GM23338 (cell line): ENCODE measurements around the gene PCOLCE2. TPM values are rescaled to one million over a fixed set of nuclear protein-coding genes. Genes with fewer than 3 reads are reported as not detected.

Experiments used
- ATAC-seq: fragments of 200-7000 bp; cut with Tn5 transposase; 3 replicates; pipeline ENCODE4 v1.9.1; 2020
- DNase-seq: peaks from one replicate; pipeline ENCODE4 v3.0.0-alpha.2; 2015; ENCODE audit warnings: low spot score
- H2AFZ ChIP-seq: fragments of 200-600 bp; sonication (generic); 2 replicates; pipeline ENCODE4 v1.8.0; 2016; ENCODE audit warnings: antibody characterized with exemption, mild to moderate bottlenecking, moderate library complexity
- H3F3A ChIP-seq: fragments of 200-600 bp; sonication (generic); replicated peaks from 2 replicates; pipeline ENCODE4 v1.8.0; 2017; ENCODE audit warnings: antibody characterized with exemption, mixed run types, low read depth
- H3K27ac ChIP-seq: fragments of 200-600 bp; sonication (generic); 2 replicates; pipeline ENCODE4 v1.6.1; 2016; ENCODE audit warnings: low read depth
- H3K27me3 ChIP-seq: fragments of 200-600 bp; sonication (generic); 2 replicates; pipeline ENCODE4 v1.8.0; 2016; ENCODE audit warnings: mild to moderate bottlenecking, mixed run types, moderate library complexity; ENCODE audit not compliant: insufficient read depth
- H3K36me3 ChIP-seq: fragments of 200-600 bp; sonication (generic); 2 replicates; pipeline ENCODE4 v1.8.0; 2016; ENCODE audit warnings: mild to moderate bottlenecking; ENCODE audit not compliant: insufficient read depth
- H3K4me1 ChIP-seq: fragments of 200-600 bp; sonication (generic); 2 replicates; pipeline ENCODE4 v1.8.0; 2016; ENCODE audit warnings: mild to moderate bottlenecking, moderate library complexity; ENCODE audit not compliant: insufficient read depth
- H3K4me2 ChIP-seq: fragments of 200-600 bp; sonication (generic); 2 replicates; pipeline ENCODE4 v1.7.1; 2017; ENCODE audit warnings: mixed run types
- H3K4me3 ChIP-seq: fragments of 200-600 bp; sonication (generic); 2 replicates; pipeline ENCODE4 v1.6.1; 2016; ENCODE audit warnings: mixed run types
- H3K79me2 ChIP-seq: fragments of 200-600 bp; sonication (generic); replicated peaks from 2 replicates; pipeline ENCODE4 v1.8.0; 2017; ENCODE audit warnings: mild to moderate bottlenecking; ENCODE audit not compliant: insufficient read depth
- H3K9me2 ChIP-seq: fragments of 200-600 bp; sonication (generic); 2 replicates; pipeline ENCODE4 v1.8.0; 2017; ENCODE audit not compliant: insufficient read depth
- H4K20me1 ChIP-seq: fragments of 200-600 bp; sonication (generic); replicated peaks from 2 replicates; pipeline ENCODE4 v1.8.0; 2017; ENCODE audit warnings: mild to moderate bottlenecking; ENCODE audit not compliant: insufficient read depth
- H3K27ac Mint-ChIP-seq: 2 replicates; pipeline ENCODE4 v1.8.0; 2020; ENCODE audit warnings: inconsistent platforms, mild to moderate bottlenecking, moderate library complexity, mixed read lengths
- H3K27me3 Mint-ChIP-seq: 3 replicates; pipeline ENCODE4 v1.8.0; 2022; ENCODE audit warnings: low read depth, mild to moderate bottlenecking, moderate library complexity, mixed read lengths, inconsistent platforms; ENCODE audit not compliant: insufficient read depth, poor library complexity
- H3K36me3 Mint-ChIP-seq: 3 replicates; pipeline ENCODE4 v1.8.0; 2021; ENCODE audit warnings: low read depth, mild to moderate bottlenecking, inconsistent platforms, moderate library complexity, mixed read lengths
- H3K4me1 Mint-ChIP-seq: 3 replicates; pipeline ENCODE4 v1.8.0; 2020; ENCODE audit warnings: mild to moderate bottlenecking, inconsistent platforms, mixed read lengths
- H3K4me3 Mint-ChIP-seq: 3 replicates; pipeline ENCODE4 v1.8.0; 2021; ENCODE audit warnings: moderate library complexity, mild to moderate bottlenecking, inconsistent platforms, mixed read lengths
- H3K9me3 Mint-ChIP-seq: 3 replicates; pipeline ENCODE4 v1.8.0; 2020; ENCODE audit warnings: moderate library complexity, mild to moderate bottlenecking, inconsistent platforms, mixed read lengths
- CREB1 ChIP-seq: fragments of 250-450 bp; sonication (Bioruptor Pico); IDR thresholded peaks from 2 replicates; pipeline ENCODE4 v1.5.0; 2020; ENCODE audit warnings: low read depth, mild to moderate bottlenecking, moderate library complexity
- NANOG ChIP-seq: IDR thresholded peaks from 2 replicates; pipeline ENCODE4 v1.6.1; 2016; ENCODE audit warnings: antibody characterized with exemption, borderline replicate concordance
- POLR2AphosphoS5 ChIP-seq: IDR thresholded peaks from 2 replicates; pipeline ENCODE4 v1.6.1; 2016; ENCODE audit warnings: antibody characterized with exemption, low read depth
- STAT1 ChIP-seq: IDR thresholded peaks from one replicate; pipeline ENCODE4 v1.6.1; 2016; ENCODE audit warnings: antibody characterized with exemption; ENCODE audit not compliant: unreplicated experiment
- ZNF114 ChIP-seq: fragments of 250-450 bp; sonication (Bioruptor Pico); IDR thresholded peaks from 2 replicates; pipeline ENCODE4 v1.5.0; 2020; ENCODE audit warnings: mild to moderate bottlenecking, moderate library complexity
- ZNF331 ChIP-seq: fragments of 250-450 bp; sonication (Bioruptor Pico); IDR thresholded peaks from 2 replicates; pipeline ENCODE4 v1.5.0; 2020; ENCODE audit warnings: low read depth, mild to moderate bottlenecking, moderate library complexity
- polyA plus RNA-seq: library from polyadenylated mRNA; unstranded; fragments of >200 nt; fragmentation: Nextera tagmentation; extraction: Ambion mirVana; gene quantifications from 2 replicates; pipeline ENCODE4 v1.2.1, GENCODE V29; 2016
- total RNA-seq: library from RNA; depleted of rRNA; stranded (reverse); fragments of >200 nt; shearing (Covaris generic); gene quantifications from 2 replicates; pipeline ENCODE4 v1.2.3, GENCODE V29; 2014
- TF ChIP-seq, protein P1 (sequence below): fragments of 250-450 bp; sonication (Bioruptor Pico); IDR thresholded peaks from 2 replicates; pipeline ENCODE4 v1.5.0; 2020; ENCODE audit warnings: mild to moderate bottlenecking, moderate library complexity
- TF ChIP-seq, protein P2 (sequence below), 2 experiments: fragments of 200-600 bp in 1 of 2; sonication (generic) in 1 of 2; conservative IDR thresholded peaks; 2 replicates each; pipeline versions ENCODE4 v1.5.1 to v1.6.1; 2016 to 2017; ENCODE audit warnings: antibody characterized with exemption in 2 of 2, low read depth in 2 of 2, mild to moderate bottlenecking in 2 of 2, moderate library complexity in 1 of 2
- TF ChIP-seq, protein P3 (sequence below): IDR thresholded peaks from 2 replicates; pipeline ENCODE4 v1.6.1; 2016; ENCODE audit warnings: antibody characterized with exemption

The PCOLCE2 gene
- total and polyA plus RNA-seq, 2 experiments from 2014 or later = 17.7 to 22.6 TPM

DNA sequence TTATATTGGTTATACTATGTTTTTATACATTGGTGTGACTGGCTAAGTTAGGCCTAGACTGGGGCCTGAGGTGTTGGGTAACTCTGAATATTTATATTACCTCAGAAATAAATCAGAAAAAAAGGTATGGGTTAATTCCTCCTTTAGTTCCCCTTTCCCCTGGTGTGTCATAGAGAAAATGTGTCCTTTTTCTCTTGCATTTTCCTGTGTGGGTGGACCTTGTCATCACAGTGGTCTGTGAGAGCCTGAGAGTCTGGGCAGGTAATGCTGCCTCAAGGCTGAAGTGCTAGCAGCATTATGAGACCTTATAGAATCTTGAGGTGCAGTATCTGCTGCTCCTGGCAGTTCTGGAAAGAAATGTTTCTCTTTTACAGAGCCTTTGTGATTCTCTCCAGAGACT lies 69.7 kb downstream of the PCOLCE2 start (continued):
- TF ChIP-seq, protein P1, sequence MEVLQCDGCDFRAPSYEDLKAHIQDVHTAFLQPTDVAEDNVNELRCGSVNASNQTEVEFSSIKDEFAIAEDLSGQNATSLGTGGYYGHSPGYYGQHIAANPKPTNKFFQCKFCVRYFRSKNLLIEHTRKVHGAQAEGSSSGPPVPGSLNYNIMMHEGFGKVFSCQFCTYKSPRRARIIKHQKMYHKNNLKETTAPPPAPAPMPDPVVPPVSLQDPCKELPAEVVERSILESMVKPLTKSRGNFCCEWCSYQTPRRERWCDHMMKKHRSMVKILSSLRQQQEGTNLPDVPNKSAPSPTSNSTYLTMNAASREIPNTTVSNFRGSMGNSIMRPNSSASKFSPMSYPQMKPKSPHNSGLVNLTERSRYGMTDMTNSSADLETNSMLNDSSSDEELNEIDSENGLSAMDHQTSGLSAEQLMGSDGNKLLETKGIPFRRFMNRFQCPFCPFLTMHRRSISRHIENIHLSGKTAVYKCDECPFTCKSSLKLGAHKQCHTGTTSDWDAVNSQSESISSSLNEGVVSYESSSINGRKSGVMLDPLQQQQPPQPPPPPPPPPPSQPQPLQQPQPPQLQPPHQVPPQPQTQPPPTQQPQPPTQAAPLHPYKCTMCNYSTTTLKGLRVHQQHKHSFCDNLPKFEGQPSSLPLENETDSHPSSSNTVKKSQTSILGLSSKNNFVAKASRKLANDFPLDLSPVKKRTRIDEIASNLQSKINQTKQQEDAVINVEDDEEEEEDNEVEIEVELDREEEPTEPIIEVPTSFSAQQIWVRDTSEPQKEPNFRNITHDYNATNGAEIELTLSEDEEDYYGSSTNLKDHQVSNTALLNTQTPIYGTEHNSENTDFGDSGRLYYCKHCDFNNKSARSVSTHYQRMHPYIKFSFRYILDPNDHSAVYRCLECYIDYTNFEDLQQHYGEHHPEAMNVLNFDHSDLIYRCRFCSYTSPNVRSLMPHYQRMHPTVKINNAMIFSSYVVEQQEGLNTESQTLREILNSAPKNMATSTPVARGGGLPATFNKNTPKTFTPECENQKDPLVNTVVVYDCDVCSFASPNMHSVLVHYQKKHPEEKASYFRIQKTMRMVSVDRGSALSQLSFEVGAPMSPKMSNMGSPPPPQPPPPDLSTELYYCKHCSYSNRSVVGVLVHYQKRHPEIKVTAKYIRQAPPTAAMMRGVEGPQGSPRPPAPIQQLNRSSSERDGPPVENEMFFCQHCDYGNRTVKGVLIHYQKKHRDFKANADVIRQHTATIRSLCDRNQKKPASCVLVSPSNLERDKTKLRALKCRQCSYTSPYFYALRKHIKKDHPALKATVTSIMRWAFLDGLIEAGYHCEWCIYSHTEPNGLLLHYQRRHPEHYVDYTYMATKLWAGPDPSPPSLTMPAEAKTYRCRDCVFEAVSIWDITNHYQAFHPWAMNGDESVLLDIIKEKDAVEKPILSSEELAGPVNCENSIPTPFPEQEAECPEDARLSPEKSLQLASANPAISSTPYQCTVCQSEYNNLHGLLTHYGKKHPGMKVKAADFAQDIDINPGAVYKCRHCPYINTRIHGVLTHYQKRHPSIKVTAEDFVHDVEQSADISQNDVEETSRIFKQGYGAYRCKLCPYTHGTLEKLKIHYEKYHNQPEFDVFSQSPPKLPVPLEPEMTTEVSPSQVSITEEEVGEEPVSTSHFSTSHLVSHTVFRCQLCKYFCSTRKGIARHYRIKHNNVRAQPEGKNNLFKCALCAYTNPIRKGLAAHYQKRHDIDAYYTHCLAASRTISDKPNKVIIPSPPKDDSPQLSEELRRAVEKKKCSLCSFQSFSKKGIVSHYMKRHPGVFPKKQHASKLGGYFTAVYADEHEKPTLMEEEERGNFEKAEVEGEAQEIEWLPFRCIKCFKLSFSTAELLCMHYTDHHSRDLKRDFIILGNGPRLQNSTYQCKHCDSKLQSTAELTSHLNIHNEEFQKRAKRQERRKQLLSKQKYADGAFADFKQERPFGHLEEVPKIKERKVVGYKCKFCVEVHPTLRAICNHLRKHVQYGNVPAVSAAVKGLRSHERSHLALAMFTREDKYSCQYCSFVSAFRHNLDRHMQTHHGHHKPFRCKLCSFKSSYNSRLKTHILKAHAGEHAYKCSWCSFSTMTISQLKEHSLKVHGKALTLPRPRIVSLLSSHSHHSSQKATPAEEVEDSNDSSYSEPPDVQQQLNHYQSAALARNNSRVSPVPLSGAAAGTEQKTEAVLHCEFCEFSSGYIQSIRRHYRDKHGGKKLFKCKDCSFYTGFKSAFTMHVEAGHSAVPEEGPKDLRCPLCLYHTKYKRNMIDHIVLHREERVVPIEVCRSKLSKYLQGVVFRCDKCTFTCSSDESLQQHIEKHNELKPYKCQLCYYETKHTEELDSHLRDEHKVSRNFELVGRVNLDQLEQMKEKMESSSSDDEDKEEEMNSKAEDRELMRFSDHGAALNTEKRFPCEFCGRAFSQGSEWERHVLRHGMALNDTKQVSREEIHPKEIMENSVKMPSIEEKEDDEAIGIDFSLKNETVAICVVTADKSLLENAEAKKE (CRISPR knock-in tag) = no peak
- TF ChIP-seq NANOG (no peak), CREB1 (CRISPR knock-in tag) (no peak), ZNF331 (CRISPR knock-in tag) (no peak), POLR2AphosphoS5 (no peak), ZNF114 (CRISPR knock-in tag) (no peak)
- TF ChIP-seq, protein P2, sequence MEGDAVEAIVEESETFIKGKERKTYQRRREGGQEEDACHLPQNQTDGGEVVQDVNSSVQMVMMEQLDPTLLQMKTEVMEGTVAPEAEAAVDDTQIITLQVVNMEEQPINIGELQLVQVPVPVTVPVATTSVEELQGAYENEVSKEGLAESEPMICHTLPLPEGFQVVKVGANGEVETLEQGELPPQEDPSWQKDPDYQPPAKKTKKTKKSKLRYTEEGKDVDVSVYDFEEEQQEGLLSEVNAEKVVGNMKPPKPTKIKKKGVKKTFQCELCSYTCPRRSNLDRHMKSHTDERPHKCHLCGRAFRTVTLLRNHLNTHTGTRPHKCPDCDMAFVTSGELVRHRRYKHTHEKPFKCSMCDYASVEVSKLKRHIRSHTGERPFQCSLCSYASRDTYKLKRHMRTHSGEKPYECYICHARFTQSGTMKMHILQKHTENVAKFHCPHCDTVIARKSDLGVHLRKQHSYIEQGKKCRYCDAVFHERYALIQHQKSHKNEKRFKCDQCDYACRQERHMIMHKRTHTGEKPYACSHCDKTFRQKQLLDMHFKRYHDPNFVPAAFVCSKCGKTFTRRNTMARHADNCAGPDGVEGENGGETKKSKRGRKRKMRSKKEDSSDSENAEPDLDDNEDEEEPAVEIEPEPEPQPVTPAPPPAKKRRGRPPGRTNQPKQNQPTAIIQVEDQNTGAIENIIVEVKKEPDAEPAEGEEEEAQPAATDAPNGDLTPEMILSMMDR (conservative IDR thresholded peaks at IDR 0.05; ENCODE audit: low read depth in 2 of 2) = no peak

DNA sequence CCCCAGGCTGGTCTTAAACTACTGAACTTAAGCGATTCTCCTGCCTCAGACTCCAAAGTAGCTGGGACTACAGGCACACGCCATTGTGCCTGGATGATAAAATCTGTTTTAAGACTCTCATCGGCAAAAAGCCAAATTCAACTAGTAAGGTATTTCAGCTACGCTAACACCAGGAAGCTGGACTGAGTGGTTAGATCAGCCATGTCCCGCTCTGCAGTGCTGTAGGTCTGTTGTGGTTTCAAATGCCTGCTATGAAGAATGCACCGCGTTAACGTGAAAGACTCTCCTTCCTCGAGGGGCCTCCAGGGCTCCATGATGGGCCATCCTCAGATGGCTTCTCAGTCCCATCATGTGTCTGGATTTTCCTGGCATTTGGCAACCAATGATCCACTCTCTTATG lies 70.2 kb downstream of the PCOLCE2 start:
- DNase-seq (no peak), ATAC-seq (no peak)
- peaks cover 7% of the 10 kb centered on the region for H3K36me3 Mint-ChIP-seq
- H3K27me3 ChIP-seq = no peaks in the 10 kb centered on the region
- no peaks in the 10 kb centered on the region for H3K79me2 ChIP-seq
- H4K20me1 ChIP-seq = no peaks in the 10 kb centered on the region
- H3K4me1 ChIP-seq = no peaks in the 10 kb centered on the region
- no peak overlapping the region for H3K4me3 Mint-ChIP-seq
- no peak overlapping the region for H3K27ac Mint-ChIP-seq
- H3K9me3 Mint-ChIP-seq = no peaks in the 10 kb centered on the region; the same call in 2 of the 3 replicates
- no peaks in the 10 kb centered on the region for H3K36me3 ChIP-seq
- no peak overlapping the region for H3K4me3 ChIP-seq
- H3K9me2 ChIP-seq = no peaks in the 10 kb centered on the region
- no peaks in the 10 kb centered on the region for H3K4me1 Mint-ChIP-seq
- H3F3A ChIP-seq = no peaks in the 10 kb centered on the region
- no peak overlapping the region for H3K27ac ChIP-seq
- H2AFZ ChIP-seq = no peak overlapping the region
- H3K27me3 Mint-ChIP-seq = no peaks in the 10 kb centered on the region
- no peak for TF ChIP-seq STAT1
- no peak for TF ChIP-seq POLR2AphosphoS5
- TF ChIP-seq, protein P3, sequence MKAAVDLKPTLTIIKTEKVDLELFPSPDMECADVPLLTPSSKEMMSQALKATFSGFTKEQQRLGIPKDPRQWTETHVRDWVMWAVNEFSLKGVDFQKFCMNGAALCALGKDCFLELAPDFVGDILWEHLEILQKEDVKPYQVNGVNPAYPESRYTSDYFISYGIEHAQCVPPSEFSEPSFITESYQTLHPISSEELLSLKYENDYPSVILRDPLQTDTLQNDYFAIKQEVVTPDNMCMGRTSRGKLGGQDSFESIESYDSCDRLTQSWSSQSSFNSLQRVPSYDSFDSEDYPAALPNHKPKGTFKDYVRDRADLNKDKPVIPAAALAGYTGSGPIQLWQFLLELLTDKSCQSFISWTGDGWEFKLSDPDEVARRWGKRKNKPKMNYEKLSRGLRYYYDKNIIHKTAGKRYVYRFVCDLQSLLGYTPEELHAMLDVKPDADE = no peak
- no peak overlapping the region for H3K4me2 ChIP-seq
